ENCODE results near the gene STK11. TPM values are rescaled to one million over a fixed set of nuclear protein-coding genes. Genes with fewer than 3 reads are reported as not detected.

STK11 gene
- total and polyA plus RNA-seq, 2 experiments from 2014 or later: 19.4 to 96.5 TPM

DNA sequence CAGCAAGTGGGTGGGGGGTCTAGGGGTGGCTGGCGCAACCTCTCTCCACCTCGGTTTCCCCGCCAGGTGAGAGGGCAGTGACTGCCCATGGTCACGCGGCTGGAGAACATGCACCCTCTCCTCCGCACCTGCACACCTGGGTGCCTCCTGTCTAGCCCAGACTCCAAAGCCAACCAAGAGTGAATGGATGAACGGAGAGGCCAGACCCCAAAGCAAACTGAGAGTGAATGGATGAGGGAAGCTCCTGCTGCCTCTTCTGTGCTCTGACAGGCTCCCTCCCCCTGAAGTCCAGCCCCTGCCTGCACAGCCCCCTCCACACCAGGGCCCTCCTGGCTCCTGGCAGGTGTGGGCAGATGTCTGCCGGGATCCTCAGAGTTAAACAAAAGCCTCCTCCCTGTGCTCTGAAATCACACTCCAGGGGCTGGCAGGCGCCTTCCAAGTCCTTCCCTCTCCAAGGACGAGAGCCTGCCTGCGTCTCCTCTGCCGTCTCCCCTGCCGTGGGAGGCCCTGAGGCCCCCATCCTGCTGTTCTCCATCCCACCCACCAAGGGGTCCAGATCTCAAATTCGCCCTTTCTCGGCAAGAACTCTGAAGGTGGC, 33.7 kb upstream of the STK11 start:
- Mint-ChIP-seq H3K4me1 (peaks cover 25% of the 10 kb centered on the region), H3K9me3 (no peaks in the 10 kb centered on the region; the same call in 2 of the 3 replicates), H3K27me3 (ENCODE audit: insufficient read depth, low read depth, poor library complexity) (peaks cover 21% of the 10 kb centered on the region), H3K36me3 (ENCODE audit: low read depth) (peaks cover 8% of the 10 kb centered on the region; the same call in 1 of the 3 replicates), H3K4me3 (peak overlapping the region; percentile 93), H3K27ac (0 out of 2 replicates have a peak overlapping the region, but pooled peaks have one; percentile 36)
- DNase-seq (ENCODE audit: low spot score) (no peak), ATAC-seq (peak; percentile 7)
- peak overlapping the region; percentile 93; the same call in 1 of the 2 replicates for H3K4me2 ChIP-seq
- H3F3A ChIP-seq (replicated peaks; ENCODE audit: low read depth): peaks cover 25% of the 10 kb centered on the region; the same call in 1 of the 2 replicates
- H3K36me3 ChIP-seq (ENCODE audit: insufficient read depth): no peaks in the 10 kb centered on the region
- H4K20me1 ChIP-seq (replicated peaks; ENCODE audit: insufficient read depth): peaks cover 5% of the 10 kb centered on the region; the same call in 1 of the 2 replicates
- H3K27me3 ChIP-seq (ENCODE audit: insufficient read depth): no peaks in the 10 kb centered on the region
- no peak for TF ChIP-seq ZNF114 (CRISPR knock-in tag; IDR thresholded peaks at IDR 0.05)
- no peak for TF ChIP-seq POLR2AphosphoS5 (IDR thresholded peaks at IDR 0.05; ENCODE audit: low read depth)
- no peak for TF ChIP-seq ZNF331 (CRISPR knock-in tag; IDR thresholded peaks at IDR 0.05; ENCODE audit: low read depth)
- TF ChIP-seq NANOG (IDR thresholded peaks at IDR 0.05; ENCODE audit: borderline replicate concordance): no peak
- H2AFZ ChIP-seq: no peak overlapping the region
- 0 out of 2 replicates have a peak overlapping the region, but pooled peaks have one; percentile 76 for H3K27ac ChIP-seq (ENCODE audit: low read depth)
- no peaks in the 10 kb centered on the region for H3K9me2 ChIP-seq (ENCODE audit: insufficient read depth)
- peak overlapping the region; percentile 96; the same call in 1 of the 2 replicates for H3K4me3 ChIP-seq
- H3K79me2 ChIP-seq (replicated peaks; ENCODE audit: insufficient read depth): peaks cover 58% of the 10 kb centered on the region
- no peaks in the 10 kb centered on the region; the same call in 1 of the 2 replicates for H3K4me1 ChIP-seq (ENCODE audit: insufficient read depth)

DNA sequence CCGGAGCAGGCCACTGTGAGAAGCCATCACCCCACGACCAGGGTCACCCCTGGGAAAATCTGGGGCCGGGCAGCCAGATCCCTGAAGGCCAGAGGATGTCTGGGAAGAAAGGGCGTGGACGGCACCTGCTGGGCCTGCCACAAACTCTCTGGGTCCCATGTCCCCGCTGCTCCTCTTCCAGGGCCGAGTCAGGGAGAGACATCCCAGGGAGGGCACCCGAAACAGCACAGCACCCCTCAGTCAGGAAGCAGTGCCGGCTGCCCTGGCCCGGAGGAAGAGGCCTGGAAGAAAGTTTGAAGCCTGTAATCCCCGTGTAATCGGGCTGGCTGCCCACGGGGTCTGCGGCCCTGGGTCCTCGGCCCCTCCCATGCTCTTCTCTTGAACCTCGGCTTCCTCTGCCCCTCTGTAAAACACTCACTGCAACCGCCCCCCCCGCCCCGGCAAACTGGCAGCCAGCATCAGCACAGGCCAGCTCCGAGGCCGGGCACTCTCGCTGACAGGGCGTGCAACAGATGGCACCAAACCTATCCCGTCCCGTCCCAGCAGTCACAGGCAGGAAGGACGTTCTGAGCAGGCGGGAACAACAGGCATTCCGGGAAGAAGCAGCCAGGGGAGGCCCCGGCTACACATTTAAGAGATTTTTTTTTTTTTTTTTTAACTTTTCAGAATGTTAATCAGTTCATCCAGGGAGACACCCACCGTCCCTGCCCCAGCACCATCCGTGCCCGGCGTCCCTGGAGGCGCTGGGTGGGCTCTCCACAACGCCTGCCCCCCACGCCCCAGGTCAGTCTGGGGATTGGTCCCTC, 33.0 kb upstream of the STK11 start:
- H3K27ac ChIP-seq (ENCODE audit: low read depth): peak overlapping the region; percentile 76; the same call in 1 of the 2 replicates
- Mint-ChIP-seq H3K27ac (0 out of 2 replicates have a peak overlapping the region, but pooled peaks have one; percentile 70), H3K4me3 (peak overlapping the region; percentile 93), H3K9me3 (no peaks in the 10 kb centered on the region; the same call in 2 of the 3 replicates), H3K36me3 (ENCODE audit: low read depth) (peaks cover 8% of the 10 kb centered on the region; the same call in 1 of the 3 replicates), H3K4me1 (peaks cover 25% of the 10 kb centered on the region), H3K27me3 (ENCODE audit: insufficient read depth, low read depth, poor library complexity) (peaks cover 21% of the 10 kb centered on the region)
- peak overlapping the region; percentile 96 for H3K4me3 ChIP-seq
- no peaks in the 10 kb centered on the region for H3K36me3 ChIP-seq (ENCODE audit: insufficient read depth)
- no peaks in the 10 kb centered on the region for H3K27me3 ChIP-seq (ENCODE audit: insufficient read depth)
- peak overlapping the region; percentile 93 for H3K4me2 ChIP-seq
- H3K79me2 ChIP-seq (replicated peaks; ENCODE audit: insufficient read depth): peaks cover 54% of the 10 kb centered on the region
- DNase-seq (ENCODE audit: low spot score) (no peak), ATAC-seq (peak; percentile 18)
- H3F3A ChIP-seq (replicated peaks; ENCODE audit: low read depth): peaks cover 25% of the 10 kb centered on the region; the same call in 1 of the 2 replicates
- peaks cover 5% of the 10 kb centered on the region; the same call in 1 of the 2 replicates for H4K20me1 ChIP-seq (replicated peaks; ENCODE audit: insufficient read depth)
- no peaks in the 10 kb centered on the region for H3K9me2 ChIP-seq (ENCODE audit: insufficient read depth)
- H2AFZ ChIP-seq: no peak overlapping the region
- no peaks in the 10 kb centered on the region; the same call in 1 of the 2 replicates for H3K4me1 ChIP-seq (ENCODE audit: insufficient read depth)
- no peak for TF ChIP-seq CTCF (conservative IDR thresholded peaks at IDR 0.05; ENCODE audit: low read depth in 2 of 2)
- TF ChIP-seq ZNF331 (CRISPR knock-in tag; IDR thresholded peaks at IDR 0.05; ENCODE audit: low read depth): no peak
- TF ChIP-seq POLR2AphosphoS5 (IDR thresholded peaks at IDR 0.05; ENCODE audit: low read depth): no peak
- no peak for TF ChIP-seq ZNF114 (CRISPR knock-in tag; IDR thresholded peaks at IDR 0.05)
- TF ChIP-seq EZH2phosphoT487 (IDR thresholded peaks at IDR 0.05; ENCODE audit: unreplicated experiment): no peak
- TF ChIP-seq JUNB (IDR thresholded peaks at IDR 0.05; ENCODE audit: unreplicated experiment): no peak
- TF ChIP-seq REST (IDR thresholded peaks at IDR 0.05; ENCODE audit: unreplicated experiment): no peak
- no peak for TF ChIP-seq STAT1 (IDR thresholded peaks at IDR 0.05; ENCODE audit: unreplicated experiment)
- TF ChIP-seq EZH2 (IDR thresholded peaks at IDR 0.05; ENCODE audit: low read depth, unreplicated experiment): no peak
- TF ChIP-seq CREB1 (CRISPR knock-in tag; IDR thresholded peaks at IDR 0.05; ENCODE audit: low read depth): no peak
- TF ChIP-seq NANOG (IDR thresholded peaks at IDR 0.05; ENCODE audit: borderline replicate concordance): no peak
- TF ChIP-seq, protein P1, sequence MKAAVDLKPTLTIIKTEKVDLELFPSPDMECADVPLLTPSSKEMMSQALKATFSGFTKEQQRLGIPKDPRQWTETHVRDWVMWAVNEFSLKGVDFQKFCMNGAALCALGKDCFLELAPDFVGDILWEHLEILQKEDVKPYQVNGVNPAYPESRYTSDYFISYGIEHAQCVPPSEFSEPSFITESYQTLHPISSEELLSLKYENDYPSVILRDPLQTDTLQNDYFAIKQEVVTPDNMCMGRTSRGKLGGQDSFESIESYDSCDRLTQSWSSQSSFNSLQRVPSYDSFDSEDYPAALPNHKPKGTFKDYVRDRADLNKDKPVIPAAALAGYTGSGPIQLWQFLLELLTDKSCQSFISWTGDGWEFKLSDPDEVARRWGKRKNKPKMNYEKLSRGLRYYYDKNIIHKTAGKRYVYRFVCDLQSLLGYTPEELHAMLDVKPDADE (IDR thresholded peaks at IDR 0.05): no peak

Measured in GM23338 (cell line).